Natural killer cell treated with Interleukin-12 subunit alpha and Interleukin-12 subunit beta and Interleukin-15 and Interleukin-18, amount 100 ng/mL, for 72 hours (primary cell): ENCODE measurements around the gene ARSJ. TPM values are rescaled to one million over a fixed set of nuclear protein-coding genes. Genes with fewer than 3 reads are reported as not detected.
A peak's percentile ranks its signal among the peaks of the same experiment; 100 is the strongest.
"Not testable (repeated sequence)": the region's sequence is repeated elsewhere in the genome, so short reads cannot be mapped to it uniquely, and the experiment has no call there.

Source experiments
- ATAC-seq, 2 donors: fragments of 150-1000 bp; cut with Tn5 transposase in 1 of 2; sonication (Bioruptor Pico), chemical (Tn5 transposase) in 1 of 2; 2 replicates each; pipeline ENCODE4 v1.10.0; 2021
- DNase-seq: peaks from one replicate; pipeline ENCODE4 v3.0.0; 2022; ENCODE audit warnings: low spot score
- H3K27ac Mint-ChIP-seq, 2 donors: 1 replicate in 1 of 2; 2 replicates in 1 of 2; pipeline ENCODE4 v1.8.0; 2022; ENCODE audit warnings: mixed read lengths in 2 of 2, mild to moderate bottlenecking in 1 of 2, moderate library complexity in 1 of 2
- H3K27me3 Mint-ChIP-seq, 2 donors: 1 replicate in 1 of 2; 2 replicates in 1 of 2; pipeline ENCODE4 v1.8.0; 2022; ENCODE audit warnings: mixed read lengths in 2 of 2
- H3K36me3 Mint-ChIP-seq: one replicate; pipeline ENCODE4 v1.8.0; 2022; ENCODE audit warnings: mixed read lengths
- H3K4me1 Mint-ChIP-seq, 2 donors: 1 replicate in 1 of 2; 2 replicates in 1 of 2; pipeline ENCODE4 v1.8.0; 2022; ENCODE audit warnings: low read depth in 2 of 2, mixed read lengths in 2 of 2, mild to moderate bottlenecking in 1 of 2
- H3K4me3 Mint-ChIP-seq: one replicate; pipeline ENCODE4 v1.8.0; 2022; ENCODE audit warnings: mixed read lengths
- H3K9me3 Mint-ChIP-seq: 2 replicates; pipeline ENCODE4 v1.8.0; 2022; ENCODE audit warnings: mixed read lengths
- total RNA-seq, 2 donors: library from RNA; stranded (reverse); gene quantifications; one replicate each; pipeline ENCODE4 v1.2.3, GENCODE V29; 2022

ARSJ gene
- total RNA-seq, 2 donors from 2014 or later = 0.24 TPM; not detected in 1

DNA sequence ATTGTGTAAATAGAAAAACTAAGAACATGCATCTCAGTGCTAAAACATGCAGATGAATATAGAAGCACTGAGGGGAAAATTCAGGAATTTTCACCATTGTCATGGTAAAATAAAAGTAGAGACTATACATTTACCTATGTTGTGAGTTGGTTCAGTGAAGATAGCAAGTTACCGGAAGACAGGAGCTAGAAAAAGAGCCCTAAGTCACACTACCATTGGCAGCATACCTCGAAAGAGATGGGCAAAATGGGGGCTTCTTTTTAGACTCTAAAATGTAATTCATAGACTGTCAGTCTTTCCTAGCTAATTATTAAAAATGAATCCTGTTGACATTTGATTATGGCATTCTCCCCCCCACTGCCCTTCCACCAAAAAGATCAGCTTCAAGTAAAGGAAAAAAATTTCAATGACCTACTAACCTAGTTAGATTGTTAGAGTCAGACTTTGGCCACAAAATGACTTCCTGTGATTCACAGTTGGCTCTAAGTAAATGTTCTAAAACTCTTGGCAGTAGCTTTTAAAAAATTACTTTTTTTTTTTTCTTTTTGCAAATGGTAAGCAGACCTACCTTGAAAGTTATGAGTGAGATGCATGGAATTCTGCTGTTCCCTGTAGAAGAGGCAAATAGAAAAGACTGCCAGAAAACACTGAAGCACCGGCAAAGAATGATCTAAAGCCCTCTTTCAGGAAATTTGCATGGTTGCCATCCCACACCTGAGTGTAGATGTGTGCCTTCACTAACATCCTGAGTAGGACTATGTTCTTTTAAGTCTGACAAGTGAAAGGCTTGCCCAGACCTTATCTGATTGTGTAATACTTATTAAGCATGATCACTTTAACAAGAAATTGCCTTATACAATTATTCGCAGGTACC is 26.4 kb upstream of the ARSJ start:
- ATAC-seq (peak in 1 of 2 donors; percentile 73), DNase-seq (no peak)
- peaks cover 30 to 39% of the 10 kb centered on the region in 2 donors for H3K4me1 Mint-ChIP-seq
- H3K4me3 Mint-ChIP-seq = peak overlapping the region; percentile 44
- H3K27ac Mint-ChIP-seq = peak overlapping the region; percentile 63 to 90
- no peaks in the 10 kb centered on the region for H3K27me3 Mint-ChIP-seq
- peaks cover 12% of the 10 kb centered on the region for H3K36me3 Mint-ChIP-seq
- H3K9me3 Mint-ChIP-seq = no peaks in the 10 kb centered on the region

DNA sequence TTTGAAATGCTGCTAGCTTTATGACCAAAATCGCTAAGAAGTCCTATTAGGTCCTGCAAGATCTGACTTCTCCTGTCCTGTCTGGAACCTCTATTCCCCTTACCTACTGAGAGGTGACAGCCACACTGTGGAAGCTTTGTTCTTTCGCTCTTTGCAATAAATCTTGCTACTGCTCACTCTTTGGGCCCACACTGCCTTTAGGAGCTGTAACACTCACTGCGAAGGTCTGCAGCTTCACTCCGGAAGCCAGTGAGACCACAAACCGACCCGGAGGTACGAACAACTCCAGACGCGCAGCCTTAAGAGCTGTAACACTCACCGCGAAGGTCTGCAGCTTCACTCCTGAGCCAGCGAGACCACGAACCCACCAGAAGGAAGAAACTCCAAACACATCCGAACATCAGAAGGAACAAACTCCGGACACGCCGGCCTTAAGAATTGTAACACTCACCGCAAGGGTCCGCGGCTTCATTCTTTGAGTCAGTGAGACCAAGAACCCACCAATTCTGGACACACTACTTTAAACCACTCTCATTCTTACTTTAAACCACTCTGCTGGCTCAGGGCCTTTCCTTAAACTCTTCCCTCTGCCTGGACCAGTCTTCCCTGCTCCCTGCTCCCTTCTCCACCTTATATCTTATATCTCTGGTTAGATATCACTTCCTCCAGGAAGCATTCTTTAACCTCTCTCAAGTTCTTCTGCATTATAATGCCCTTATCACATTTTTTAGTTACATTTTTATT is 25.2 kb upstream of the ARSJ start:
- not testable (repeated sequence) for DNase-seq, H3K36me3 Mint-ChIP-seq, H3K27me3 Mint-ChIP-seq, H3K9me3 Mint-ChIP-seq
- ATAC-seq = peak in 1 of 2 donors; percentile 60
- Mint-ChIP-seq H3K27ac (peak overlapping the region; percentile 63 to 90), H3K4me1 (peaks cover 30 to 39% of the 10 kb centered on the region in 2 donors), H3K4me3 (peak overlapping the region; percentile 52)

DNA sequence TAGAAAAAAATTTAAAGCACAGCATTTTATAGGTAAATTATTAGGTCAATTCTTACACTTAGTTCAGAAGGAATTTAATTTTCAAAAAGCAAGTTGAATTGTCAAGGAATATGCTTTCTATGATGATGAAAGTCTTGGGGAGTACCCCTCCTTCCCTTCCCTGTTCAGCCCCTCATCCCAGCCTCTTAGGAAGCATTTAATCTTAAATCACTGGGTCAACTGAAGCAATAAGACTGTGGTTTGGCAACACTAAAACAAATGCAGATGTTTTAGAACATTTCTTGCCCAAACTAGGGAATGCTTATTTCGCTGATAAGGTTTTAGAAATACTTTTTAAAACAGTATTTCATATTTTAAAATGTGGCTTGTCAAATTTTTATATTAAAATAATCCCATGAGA is 19.1 kb upstream of the ARSJ start:
- no peak overlapping the region for H3K27ac Mint-ChIP-seq
- no peaks in the 10 kb centered on the region for H3K36me3 Mint-ChIP-seq
- no peak overlapping the region for H3K4me3 Mint-ChIP-seq
- no peak for ATAC-seq
- no peak for DNase-seq
- H3K9me3 Mint-ChIP-seq = no peaks in the 10 kb centered on the region
- peaks cover 0 to 6% of the 10 kb centered on the region in 2 donors for H3K27me3 Mint-ChIP-seq
- peaks cover 0 to 19% of the 10 kb centered on the region in 2 donors for H3K4me1 Mint-ChIP-seq

DNA sequence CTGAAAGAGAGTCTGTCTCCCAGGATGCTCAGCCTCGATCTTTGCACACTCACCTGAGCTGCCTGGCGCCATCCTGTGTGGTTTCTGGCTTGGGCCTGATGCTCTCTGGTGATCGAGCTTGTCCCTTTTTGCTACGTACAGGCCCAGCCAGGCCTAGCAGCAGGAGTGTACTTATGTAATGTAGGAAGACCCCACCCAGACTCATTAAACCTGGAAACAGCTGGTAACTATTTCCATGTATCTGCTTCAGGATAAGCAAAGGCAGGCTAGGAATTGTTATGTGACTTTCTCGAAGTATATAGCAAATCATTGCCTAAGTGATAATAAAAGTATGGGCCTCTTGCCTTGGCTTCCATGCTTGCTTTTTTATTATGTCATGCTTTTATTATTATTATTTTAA is 18.6 kb upstream of the ARSJ start:
- no peak overlapping the region for H3K4me3 Mint-ChIP-seq
- H3K36me3 Mint-ChIP-seq = no peaks in the 10 kb centered on the region
- H3K9me3 Mint-ChIP-seq = no peaks in the 10 kb centered on the region
- no peak overlapping the region for H3K27ac Mint-ChIP-seq
- ATAC-seq (no peak), DNase-seq (no peak)
- peaks cover 0 to 6% of the 10 kb centered on the region in 2 donors for H3K27me3 Mint-ChIP-seq
- peaks cover 0 to 19% of the 10 kb centered on the region in 2 donors for H3K4me1 Mint-ChIP-seq

DNA sequence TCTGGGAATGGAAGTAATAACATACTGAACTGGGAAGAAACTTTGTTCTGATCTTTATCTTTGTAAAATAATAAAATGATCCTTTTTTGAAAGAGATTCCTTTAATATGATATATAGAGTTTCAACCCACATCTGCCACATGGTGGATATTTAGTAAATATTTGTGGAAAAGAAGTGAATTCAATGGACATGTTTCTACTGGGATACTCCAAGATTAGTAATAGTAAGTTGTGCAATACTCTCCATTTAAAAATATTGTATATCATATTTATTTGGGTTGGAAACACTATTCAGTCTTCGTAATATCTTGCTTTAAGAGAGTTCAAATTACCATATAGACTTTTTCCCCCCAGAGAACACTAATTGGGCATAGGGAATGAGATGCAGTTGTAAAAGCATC is 17.8 kb upstream of the ARSJ start:
- no peak overlapping the region for H3K27ac Mint-ChIP-seq
- H3K27me3 Mint-ChIP-seq = peaks cover 0 to 6% of the 10 kb centered on the region in 2 donors
- ATAC-seq = no peak

DNA sequence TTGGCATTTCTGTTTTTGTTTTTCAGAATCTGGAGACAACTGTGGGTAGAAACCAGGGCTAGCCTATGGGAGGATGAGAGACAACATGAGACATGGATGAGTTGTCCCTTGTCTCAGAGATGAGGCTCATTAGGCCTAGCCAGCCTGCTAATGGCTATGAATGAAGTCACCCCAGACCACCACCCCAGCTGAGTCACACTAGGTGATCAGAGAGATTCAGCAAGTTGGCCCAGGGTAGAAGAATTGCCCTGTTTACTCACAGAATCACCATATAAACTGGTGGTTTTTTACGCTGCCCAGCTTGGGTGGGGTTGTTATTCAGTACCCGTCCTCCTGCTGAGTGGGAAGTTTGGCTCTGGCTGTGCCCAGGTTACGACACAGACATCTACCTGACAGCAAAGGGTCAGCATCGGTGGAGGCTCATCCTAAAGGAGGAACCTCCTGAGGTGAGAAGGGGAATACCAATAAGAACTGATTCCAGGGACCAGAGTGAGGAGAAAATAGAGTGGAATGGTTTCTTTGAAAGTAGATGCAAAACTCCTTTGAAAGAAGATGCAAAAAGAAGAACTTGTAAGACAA is 17.2 kb upstream of the ARSJ start:
- peaks cover 0 to 6% of the 10 kb centered on the region in 2 donors for H3K27me3 Mint-ChIP-seq
- peak overlapping the region in 1 of 2 donors; percentile 65 for H3K27ac Mint-ChIP-seq
- no peaks in the 10 kb centered on the region for H3K36me3 Mint-ChIP-seq
- no peaks in the 10 kb centered on the region for H3K9me3 Mint-ChIP-seq
- peaks cover 0 to 12% of the 10 kb centered on the region in 2 donors for H3K4me1 Mint-ChIP-seq
- ATAC-seq (no peak), DNase-seq (no peak)
- no peak overlapping the region for H3K4me3 Mint-ChIP-seq

More for the DNA sequence above, 17.8 kb upstream of the ARSJ start:
- Mint-ChIP-seq H3K4me1 (peaks cover 0 to 14% of the 10 kb centered on the region in 2 donors), H3K36me3 (no peaks in the 10 kb centered on the region), H3K4me3 (no peak overlapping the region), H3K9me3 (no peaks in the 10 kb centered on the region)
- DNase-seq = no peak

DNA sequence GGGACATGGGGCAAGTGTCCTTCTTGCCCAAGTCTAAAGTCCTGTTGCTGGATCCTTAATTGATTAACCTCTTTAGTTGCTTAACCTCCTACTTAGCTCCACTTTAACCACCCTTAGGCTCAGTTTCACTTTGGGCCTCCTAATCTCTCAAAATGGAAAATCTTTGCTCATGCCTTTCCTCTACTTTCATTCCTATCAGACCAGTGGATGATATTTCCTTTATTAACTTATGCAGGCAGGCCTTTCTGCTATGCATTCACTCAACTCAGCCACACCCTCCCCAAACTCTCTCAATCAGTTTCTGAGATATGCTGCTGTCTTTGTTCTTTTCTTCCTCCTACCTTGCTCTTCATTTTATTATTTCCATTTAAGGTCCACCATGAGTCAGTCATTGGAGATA is 14.4 kb upstream of the ARSJ start:
- H3K27ac Mint-ChIP-seq = no peak overlapping the region
- no peak for DNase-seq
- no peak overlapping the region for H3K4me3 Mint-ChIP-seq
- no peak for ATAC-seq
- peaks cover 2% of the 10 kb centered on the region for H3K9me3 Mint-ChIP-seq
- peaks cover under 1% of the 10 kb centered on the region for H3K36me3 Mint-ChIP-seq
- peaks cover 0 to 10% of the 10 kb centered on the region in 2 donors for H3K27me3 Mint-ChIP-seq
- peaks cover 0 to 9% of the 10 kb centered on the region in 2 donors for H3K4me1 Mint-ChIP-seq

DNA sequence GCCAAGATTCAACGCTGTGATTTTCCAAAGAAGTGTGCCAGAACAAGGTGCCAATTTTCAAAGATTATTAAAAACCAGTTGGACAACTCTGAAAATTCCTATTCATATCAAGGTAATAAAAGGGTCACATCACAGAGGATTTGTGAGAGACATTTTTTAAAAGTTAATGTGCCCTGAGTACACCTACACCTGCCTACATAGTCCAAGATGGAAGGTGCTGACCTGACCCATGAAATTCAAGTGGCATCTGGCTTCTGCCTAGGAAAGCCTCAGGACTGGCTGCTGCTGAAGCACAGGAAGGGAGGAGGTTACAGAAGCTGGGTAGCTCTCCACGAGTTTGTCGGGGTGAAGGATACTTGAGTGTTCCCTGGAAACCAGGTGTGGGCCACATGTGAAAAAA is 11.4 kb upstream of the ARSJ start:
- peaks cover 2 to 11% of the 10 kb centered on the region in 2 donors for H3K27me3 Mint-ChIP-seq
- H3K4me3 Mint-ChIP-seq = no peak overlapping the region
- peaks cover 0 to 2% of the 10 kb centered on the region in 2 donors for H3K4me1 Mint-ChIP-seq
- H3K9me3 Mint-ChIP-seq = peaks cover 4% of the 10 kb centered on the region
- H3K27ac Mint-ChIP-seq = no peak overlapping the region
- DNase-seq (no peak), ATAC-seq (no peak)
- H3K36me3 Mint-ChIP-seq = peaks cover 4% of the 10 kb centered on the region

DNA sequence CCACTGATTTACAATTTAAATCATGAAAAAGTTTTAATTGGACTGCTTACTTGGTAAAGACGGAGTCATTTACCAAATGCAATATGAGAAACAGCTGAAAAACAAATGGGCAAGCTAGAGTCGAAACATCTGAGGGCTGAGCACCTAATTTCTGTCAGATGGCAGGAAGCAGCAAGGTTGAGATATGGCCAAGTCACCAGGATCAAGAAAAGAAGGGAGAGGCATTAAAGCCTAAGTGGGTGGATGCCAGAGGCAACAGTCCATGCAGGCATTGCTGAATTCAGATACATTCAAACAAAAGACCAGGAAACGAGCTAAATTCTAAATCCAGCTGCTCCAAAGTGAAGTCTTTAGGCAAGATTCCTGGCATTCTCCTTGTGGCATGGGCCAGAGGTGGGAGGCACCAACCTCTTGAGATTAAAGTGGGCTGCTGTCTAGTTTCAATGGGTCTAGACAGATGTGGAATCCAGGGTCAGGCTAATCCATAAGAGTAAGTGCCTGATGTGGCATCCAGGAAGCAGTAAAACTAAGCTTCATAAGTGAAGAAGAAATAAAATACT is 8.0 kb upstream of the ARSJ start:
- no peak for DNase-seq
- Mint-ChIP-seq H3K4me1 (no peaks in the 10 kb centered on the region), H3K9me3 (peaks cover 4% of the 10 kb centered on the region), H3K36me3 (peaks cover 4% of the 10 kb centered on the region), H3K27me3 (peaks cover 2 to 17% of the 10 kb centered on the region in 2 donors), H3K27ac (no peak overlapping the region), H3K4me3 (no peak overlapping the region)
- ATAC-seq = no peak

DNA sequence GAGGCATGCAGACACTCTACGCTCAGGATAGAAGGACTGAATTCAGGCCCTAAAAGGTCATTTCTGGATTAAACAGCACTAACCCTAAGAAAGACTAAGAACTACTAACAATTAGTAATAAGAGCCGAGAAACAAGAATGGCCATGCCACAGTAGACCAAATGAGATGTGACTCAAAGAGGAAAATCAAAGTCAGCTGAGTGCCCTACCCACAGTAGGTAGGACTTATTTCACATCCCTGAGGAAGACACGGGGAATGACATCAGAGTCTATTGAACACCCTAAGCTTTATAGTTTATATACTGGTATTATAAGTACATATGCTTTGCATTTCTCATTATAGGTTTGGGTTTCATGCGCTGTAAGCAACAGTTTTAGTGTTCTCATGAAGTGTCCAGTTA is 2.7 kb upstream of the ARSJ start:
- peaks cover 13 to 15% of the 10 kb centered on the region in 2 donors for H3K4me1 Mint-ChIP-seq
- no peak overlapping the region for H3K27ac Mint-ChIP-seq
- ATAC-seq (no peak), DNase-seq (no peak)
- H3K9me3 Mint-ChIP-seq = no peaks in the 10 kb centered on the region
- H3K4me3 Mint-ChIP-seq = no peak overlapping the region
- peaks cover 14 to 27% of the 10 kb centered on the region in 2 donors for H3K27me3 Mint-ChIP-seq
- H3K36me3 Mint-ChIP-seq = no peaks in the 10 kb centered on the region

DNA sequence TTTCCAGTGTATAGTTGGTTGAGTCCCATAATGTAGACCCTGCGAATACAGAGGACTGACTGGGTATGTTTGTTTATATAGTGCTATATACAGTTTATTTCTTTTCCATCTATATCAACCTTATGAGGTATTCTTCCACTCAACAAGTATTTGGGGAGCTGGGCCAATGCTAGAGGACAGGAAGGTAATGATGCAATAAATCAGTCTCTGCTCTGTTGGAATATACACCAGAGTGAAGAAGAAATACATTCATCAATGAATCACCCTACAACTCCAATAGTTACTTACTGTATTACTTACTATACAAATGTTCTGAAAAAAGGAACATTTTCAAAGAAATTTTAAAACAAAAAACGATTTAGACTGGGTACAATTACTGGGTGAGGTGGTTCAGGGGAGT is 2.1 kb upstream of the ARSJ start:
- Mint-ChIP-seq H3K27me3 (peaks cover 14 to 27% of the 10 kb centered on the region in 2 donors), H3K9me3 (no peaks in the 10 kb centered on the region), H3K27ac (no peak overlapping the region), H3K4me3 (no peak overlapping the region), H3K4me1 (peaks cover 13 to 15% of the 10 kb centered on the region in 2 donors), H3K36me3 (no peaks in the 10 kb centered on the region)
- DNase-seq = no peak
- no peak for ATAC-seq

DNA sequence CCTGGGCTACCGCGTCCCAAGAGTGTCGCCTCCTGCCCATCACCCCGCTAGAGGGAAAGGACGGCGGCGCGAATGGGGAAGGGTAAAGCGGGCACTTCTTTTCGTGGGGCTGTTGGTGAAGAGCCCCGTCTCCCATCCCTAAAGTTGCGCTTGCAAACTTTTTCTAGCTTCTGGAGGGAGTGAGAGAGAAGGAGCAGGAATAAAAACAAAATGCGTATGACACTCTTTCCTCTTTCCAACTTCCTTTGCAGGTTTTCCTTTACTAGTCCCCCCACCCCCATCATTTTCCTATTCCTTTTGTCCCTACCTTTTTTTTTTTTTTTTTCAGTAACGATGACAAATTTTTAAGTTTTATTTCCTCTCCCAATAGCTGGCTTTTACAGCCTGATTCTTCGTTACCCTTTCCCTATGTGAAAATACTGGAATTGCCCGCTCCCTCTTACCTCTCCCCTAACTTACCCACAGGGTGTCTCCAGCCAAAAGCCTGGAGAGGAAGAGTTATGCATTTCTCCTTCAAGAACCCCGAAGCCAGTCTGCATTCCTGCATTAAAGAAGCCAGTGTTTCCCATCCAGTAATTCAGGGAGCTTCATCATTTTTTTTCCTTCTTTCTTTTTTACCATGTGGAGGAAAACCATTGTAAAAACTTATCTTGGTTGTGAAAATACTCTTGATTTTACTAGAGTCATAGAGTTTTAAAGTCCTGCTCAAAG is 613 bp upstream of the ARSJ start:
- DNase-seq (no peak), ATAC-seq (no peak)
- H3K4me1 Mint-ChIP-seq = peaks cover 13 to 15% of the 10 kb centered on the region in 2 donors
- H3K36me3 Mint-ChIP-seq = no peaks in the 10 kb centered on the region
- peak overlapping the region in 1 of 2 donors; percentile 67 for H3K27ac Mint-ChIP-seq
- H3K27me3 Mint-ChIP-seq = peaks cover 14 to 27% of the 10 kb centered on the region in 2 donors
- H3K9me3 Mint-ChIP-seq = no peaks in the 10 kb centered on the region
- H3K4me3 Mint-ChIP-seq = peak overlapping the region; percentile 78

DNA sequence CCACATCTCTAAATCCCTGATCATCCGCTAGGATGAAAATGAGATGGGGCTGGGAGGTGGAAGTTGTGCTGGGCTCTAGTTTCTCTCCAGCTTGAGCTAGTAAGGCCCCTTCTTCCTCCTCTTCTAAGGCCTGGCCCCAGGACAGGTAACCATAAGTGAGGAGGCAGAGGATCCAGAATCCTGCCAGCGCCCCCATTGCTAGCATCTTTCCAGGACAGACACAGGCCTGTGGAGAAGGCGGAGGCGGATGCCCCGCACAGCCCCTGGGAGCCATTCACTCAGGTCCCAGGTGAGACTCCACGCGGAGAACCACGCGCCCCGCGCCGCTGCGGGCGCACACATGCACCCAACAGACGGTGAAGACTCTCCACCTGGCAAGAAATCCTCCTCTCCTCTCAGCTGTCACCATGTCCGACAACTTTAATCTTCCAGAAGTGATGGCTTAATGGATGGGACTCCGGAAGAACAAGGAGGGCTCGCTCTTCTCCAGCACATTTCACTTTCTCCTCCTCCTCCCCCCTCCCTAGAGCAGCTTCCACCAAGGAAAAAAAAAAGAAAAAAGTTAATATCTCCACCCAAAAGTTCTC is 793 bp downstream of the ARSJ start:
- peak overlapping the region; percentile 78 for H3K4me3 Mint-ChIP-seq
- DNase-seq (no peak), ATAC-seq (no peak)
- peaks cover 13 to 15% of the 10 kb centered on the region in 2 donors for H3K4me1 Mint-ChIP-seq
- H3K27me3 Mint-ChIP-seq = peaks cover 14 to 38% of the 10 kb centered on the region in 2 donors
- no peak overlapping the region for H3K27ac Mint-ChIP-seq
- H3K36me3 Mint-ChIP-seq = peaks cover 8% of the 10 kb centered on the region
- peaks cover under 1% of the 10 kb centered on the region for H3K9me3 Mint-ChIP-seq
